Body of pancreas (tissue), 4 donors: ENCODE measurements around the gene CLEC3A.

ENCODE experiments used
- CTCF ChIP-seq, 7 experiments: fragments of 450-650 bp in 4 of 7; fragments of 200-600 bp in 3 of 7; sonication (generic) in 3 of 7; IDR thresholded peaks; one replicate each; pipeline ENCODE4 v1.5.1; 2016 to 2019; ENCODE audit warnings: antibody characterized with exemption in 7 of 7
- POLR2A ChIP-seq, 3 donors: fragments of 450-650 bp; IDR thresholded peaks; one replicate each; pipeline ENCODE4 v1.6.1; 2016; ENCODE audit warnings: antibody characterized with exemption in 3 of 3, mild to moderate bottlenecking in 2 of 3

GRCh38 chr16:77989846-77990245, 32.5 kb upstream of the CLEC3A start:
- TF ChIP-seq CTCF (IDR thresholded peaks at IDR 0.05) (no peak), POLR2A (IDR thresholded peaks at IDR 0.05) (no peak)
